ENCODE data around the gene NEK2.
"Not testable (repeated sequence)": the region's sequence is repeated elsewhere in the genome, so short reads cannot be mapped to it uniquely, and the experiment has no call there.

The NEK2 gene

DNA sequence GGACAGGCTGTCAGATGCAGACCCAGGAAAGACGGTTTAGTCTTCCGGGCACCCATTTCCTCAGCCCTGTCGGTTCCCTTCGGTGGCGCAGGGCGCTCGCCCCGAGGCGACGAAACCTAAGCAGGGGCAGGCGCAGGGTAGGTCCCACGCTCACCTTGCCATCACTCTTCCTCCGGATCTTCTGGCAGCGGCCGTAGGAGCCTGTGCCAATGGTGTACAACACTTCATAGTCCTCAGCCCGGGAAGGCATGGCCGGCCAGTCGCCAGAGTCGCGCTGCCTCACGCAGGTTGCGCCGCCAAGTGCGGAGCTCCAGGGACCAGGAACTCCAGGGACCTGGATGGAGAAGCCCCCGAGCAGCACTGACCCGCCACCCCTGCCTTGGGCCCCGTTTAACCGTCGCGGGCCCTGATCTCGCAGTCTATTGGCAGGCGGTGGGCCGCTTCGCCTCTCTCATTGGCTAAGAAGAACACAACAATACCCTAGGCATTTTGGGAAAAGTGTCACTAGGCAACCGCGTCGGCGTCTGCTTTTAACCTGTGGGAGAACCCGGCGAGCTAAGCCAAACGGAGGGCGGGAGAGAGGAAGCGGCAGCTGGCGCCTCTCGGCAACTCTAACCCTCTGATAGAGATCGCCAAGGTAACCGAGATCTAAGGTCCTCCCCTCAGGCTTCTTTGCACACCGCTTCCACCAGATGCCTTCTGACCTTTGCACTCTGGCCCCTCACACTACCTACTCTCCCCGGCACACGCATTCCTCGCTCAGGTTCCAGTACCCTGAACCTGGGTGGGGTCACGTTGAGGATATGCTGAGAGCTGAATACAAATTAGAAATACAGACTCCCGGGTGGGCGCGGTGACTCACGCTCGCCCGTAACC is at the start of gene NEK2:
Gene NEK2, minus strand, starts transcription at position 392 of the 876 bp plus-strand sequence. Its CDS starts 142 bp downstream, at position 250.
- DNase-seq, result peak; percentile 69

DNA sequence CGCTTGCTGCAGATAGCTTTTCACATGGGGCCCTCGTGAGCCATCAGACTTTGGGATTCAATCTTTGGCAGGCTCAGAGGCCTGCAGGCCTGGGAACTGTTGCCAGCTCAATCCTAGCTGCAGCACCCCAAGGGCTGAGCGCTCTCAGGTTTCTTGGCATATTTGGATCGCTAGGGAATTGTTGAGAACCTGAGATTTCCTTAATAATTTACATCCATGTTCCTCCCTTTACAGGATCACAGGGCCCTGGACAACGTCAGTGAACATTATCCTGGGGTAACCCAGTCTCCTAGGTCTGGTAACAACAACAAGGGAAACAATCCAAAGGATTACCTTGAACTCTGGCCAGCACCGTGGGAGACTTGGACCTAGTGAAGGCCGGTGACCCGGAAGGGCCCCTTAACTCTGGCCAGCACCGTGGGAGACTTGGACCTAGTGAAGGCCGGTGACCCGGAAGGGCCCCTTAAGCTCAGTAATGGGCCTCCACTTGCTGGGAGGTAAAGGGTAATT is 49.3 kb upstream of the NEK2 start:
- DNase-seq, result no peak

DNA sequence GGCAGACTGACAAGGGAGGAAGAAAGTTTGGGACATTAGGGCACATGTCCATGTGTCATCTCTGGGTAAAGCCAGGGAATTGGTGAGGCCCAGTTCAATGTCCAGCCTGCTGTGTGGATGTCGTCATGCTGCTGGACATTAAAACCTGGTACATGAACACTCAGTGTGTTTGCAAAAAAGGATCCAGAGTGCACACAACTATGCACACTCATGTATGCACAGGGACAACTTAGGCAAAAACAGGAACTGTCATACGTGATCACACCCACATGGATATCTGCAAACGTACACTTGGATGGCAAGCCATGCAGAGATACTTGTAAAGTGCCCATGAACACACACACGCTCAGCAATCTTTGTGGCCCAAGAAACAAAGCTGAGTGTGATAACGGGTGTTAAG is 47.9 kb upstream of the NEK2 start:
- DNase-seq, result no peak

DNA sequence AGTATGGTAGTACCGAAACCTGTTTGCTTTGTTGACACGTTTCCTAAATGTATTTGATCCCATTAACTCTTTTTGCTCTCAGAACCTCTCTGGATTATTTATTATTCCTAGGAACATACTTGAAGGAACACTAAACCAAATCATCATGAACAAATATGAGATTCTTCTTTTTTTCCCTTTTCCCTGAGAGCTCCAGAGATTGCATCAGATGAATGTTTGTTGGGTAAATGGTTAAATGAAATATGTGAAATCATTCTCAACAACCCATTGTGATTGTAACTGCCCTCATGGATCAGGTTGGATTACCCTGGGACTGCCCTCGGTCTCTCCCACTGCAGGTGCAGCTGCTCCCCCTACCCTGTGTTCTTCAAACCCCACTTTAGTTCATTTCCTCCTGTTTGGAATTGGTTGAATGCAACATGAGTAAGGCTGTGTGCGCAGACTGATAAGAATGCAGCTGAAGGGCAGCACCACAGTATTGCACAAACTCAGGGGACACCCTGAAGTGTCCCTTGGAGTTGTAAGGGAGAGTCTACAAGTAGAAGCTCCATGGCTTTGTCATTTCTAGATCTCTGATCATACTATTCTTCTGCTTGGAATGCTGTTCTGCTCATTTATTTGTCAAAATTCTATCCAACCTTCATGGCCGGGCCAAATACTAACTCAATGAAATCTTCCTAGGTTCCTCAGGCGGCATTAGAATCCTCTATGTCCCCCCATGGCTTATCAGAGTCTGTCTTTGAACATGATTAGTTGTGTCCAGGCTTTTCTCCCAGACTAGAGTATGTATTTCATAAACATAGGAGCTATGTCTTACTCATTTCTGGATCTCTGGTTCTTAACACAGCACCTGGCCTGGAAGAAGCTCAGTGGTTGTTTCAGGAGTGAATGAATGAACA is 47.1 kb upstream of the NEK2 start:
- no peak for DNase-seq

DNA sequence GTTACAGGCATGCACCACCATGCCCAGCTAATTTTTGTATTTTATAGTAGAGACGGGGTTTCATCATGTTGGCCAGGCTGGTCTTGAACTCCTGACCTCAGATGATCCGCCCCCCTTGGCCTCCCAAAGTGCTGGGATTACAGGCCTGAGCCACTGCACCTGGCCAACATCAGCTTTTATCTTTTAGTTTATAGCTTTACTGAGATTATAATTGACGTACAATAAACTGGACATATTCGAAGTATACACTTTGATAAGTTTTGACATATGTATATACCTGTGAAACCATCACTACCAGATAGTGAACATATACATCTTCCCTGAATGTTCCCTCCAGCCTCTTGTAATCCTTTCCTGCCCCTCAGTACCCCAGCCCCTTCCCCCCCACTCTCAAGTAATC is 41.1 kb upstream of the NEK2 start:
- not testable (repeated sequence) for DNase-seq

DNA sequence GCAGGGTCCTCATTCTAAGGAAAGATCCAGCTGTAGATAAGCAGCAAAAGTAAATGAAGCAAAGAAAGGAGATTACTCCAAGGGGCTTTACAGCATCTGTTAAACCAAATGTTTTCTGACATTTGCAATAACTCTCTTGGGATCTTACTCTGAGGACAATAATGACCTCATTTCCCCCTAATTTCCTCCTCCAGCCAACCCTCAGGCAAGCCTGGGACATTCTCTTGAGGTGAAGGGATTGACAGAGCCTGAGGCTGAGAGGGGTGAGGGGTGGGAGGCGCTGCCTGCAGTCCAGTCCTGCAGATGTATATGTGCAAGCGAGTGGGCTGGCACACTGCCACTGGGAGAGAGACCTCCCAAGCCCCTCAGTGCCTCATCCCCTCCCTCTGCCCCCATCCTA is 40.5 kb upstream of the NEK2 start:
- no peak for DNase-seq

DNA sequence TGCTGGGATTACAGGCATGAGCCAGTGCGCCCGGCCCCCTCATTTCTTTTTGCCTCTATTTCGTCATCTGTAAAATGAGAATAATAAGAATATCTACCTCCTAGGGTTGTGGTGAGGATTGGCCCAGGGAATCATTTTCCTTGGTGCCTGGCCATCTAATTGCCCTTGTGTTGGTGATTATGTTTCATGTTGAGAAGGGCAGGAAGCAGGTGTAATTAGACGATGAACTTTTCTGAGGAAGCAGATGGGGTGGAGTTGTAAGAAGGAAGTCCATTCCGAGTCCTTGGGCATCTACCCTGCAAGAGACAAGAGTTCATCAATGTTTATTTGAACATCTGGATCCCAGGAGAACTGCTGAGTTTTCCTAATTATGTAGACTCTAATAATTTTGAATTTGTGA is 38.7 kb upstream of the NEK2 start:
- no peak for DNase-seq

DNA sequence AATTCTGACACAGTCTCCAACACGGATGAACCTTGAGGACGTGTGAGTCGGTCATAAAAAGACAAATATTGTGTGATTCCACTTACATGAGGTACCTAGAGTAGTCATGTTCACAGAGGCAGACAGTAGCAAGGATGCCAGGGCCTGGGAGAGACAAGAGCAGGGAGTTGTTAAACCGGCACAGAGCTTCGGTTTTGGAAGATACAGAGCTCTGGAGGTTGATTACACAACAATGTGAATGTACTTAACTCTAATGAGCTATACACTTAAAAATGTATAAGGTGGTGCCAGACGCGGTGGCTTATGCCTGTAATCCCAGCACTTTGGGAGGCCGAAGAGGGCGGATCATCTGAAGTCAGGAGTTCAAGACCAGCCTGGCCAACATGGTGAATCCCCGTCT is 37.8 kb upstream of the NEK2 start:
- DNase-seq, result no peak

DNA sequence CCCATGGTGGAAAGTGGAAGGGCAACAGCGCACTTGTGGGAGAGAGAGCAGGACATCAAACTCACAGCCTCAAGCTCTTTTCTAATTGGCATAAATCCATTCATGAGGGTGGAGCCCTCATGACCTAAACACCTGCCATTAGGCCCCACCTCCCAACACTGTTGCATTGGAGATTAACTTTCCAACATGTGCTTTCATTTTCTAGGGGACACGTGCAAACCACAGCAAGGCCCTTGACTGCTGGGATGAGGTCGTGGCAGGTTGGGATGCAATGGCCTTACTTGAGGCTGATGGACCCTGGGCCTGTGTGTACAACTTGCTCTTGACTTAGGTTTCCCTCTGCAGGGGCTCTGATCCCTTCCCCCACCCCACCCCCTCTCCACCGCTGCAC is 35.9 kb upstream of the NEK2 start:
- no peak for DNase-seq

DNA sequence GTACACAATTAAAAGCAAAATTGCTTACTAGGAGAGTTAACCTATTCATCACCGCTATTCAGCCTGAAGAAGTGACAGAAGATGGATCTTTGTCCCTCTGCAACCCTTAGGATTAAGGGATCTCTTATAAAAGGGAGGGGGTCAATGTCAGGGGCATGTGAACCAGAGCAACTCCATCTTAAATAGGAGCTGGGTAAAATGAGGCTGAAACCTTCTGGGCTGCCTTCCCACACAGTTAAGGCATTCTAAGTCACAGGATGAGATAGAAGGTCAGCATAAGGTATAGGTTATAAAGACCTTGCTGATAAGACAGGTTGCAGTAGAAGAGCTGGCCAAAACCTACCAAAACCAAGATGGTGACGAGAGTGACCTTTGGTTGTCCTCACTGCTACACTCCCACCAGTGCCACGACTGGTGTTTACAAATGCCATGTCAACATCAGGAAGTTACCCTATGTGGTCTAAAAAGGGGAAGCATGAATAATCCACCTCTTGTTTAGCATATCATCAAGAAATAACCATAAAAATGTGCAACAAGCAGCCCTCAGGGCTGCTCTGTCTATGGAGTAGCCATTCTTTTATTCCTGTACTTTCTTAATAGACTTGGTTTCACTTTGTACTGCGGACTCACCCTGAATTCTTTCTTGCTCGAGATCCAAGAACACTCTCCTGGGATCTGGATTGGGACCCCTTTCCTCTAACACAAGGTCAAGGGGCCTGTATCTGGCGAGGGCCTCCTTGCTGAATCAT is 35.3 kb upstream of the NEK2 start:
- DNase-seq, result no peak

DNA sequence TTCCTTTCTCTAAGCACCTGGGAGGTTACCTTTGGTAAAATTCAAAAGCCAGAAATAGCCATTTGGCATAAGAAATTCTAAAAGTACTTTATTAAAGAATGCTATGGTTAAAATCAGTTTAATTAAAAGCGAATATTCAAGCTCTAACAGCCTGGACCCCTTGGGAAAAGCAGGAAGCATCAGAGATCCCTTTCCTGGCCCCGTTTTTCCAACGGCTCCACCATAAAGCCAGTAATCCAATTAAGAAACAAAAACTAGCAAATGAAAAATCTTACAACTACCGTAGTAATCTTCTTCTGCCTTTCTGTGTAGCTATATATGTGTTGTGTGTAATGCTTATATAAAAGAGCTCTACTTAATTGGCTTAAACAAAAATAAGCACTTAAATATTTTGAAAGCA is 33.5 kb upstream of the NEK2 start:
- DNase-seq, result no peak

DNA sequence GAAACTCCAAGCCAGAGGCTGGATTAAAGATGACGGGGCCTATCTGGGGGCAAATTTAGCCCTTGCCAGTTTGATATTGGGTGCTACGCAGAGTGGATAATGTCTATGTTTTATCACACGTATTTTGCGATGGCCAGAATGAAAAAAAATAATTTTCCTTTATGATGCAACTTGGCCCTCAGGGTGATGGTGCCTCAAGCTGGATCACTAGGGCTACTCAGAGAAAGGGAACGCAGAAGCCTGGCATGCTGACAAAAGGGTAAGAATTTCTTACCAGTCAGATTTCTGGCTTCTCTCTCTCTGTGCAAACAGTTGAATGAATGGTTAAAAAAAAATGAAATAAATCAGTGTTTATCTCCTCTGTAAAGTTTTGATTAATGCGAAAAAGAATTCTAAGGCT is 32.6 kb upstream of the NEK2 start:
- no peak for DNase-seq

DNA sequence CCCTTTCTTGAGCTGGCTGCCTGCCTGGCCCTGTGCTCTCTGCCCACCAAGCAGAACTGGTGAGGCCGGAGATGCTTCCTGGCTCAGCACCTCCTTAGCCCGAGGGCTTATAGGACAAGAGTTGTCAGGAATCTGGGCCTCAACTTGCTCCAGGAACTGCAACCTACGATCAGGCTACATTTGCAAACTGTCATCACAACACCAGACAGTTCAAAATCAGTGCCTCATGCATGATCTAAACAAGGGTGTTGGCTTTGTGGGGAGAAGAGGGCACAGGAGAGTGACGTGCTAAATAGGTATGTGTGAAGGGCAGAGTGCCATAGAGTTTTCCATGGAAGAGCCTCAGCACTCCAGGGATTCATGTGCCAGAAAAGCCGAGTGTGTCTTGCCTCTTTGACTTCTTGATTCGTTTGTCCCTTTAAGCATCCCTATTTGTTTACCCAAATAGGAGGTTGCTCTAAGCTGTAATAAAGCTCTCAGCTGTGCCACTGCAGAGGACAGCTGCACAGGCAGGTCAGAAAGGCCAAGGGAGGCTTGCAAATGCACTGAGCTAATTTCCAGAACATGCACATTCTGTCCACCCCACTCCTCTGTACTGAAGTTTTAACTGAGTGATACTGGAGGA is 30.2 kb upstream of the NEK2 start:
- no peak for DNase-seq

DNA sequence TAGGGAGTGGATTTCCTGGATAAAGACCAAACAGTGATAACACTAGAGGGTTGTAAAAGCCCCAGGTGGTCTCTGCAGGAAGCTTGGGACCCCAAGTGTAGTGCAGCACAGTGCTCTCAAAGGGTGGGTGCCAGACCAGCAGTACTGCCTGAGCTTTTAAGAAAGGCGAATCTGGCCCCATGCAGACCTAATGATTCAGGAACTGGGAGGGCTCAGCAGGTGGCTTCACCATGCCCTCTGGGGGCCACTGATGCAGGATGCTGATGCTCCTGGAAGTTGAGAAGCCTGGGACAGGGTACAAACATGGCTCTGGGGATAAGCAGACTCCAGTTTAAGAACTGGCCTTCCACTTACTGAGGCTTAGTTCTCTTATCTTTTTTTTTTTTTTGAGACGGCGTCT is 29.1 kb upstream of the NEK2 start:
- no peak for DNase-seq

DNA sequence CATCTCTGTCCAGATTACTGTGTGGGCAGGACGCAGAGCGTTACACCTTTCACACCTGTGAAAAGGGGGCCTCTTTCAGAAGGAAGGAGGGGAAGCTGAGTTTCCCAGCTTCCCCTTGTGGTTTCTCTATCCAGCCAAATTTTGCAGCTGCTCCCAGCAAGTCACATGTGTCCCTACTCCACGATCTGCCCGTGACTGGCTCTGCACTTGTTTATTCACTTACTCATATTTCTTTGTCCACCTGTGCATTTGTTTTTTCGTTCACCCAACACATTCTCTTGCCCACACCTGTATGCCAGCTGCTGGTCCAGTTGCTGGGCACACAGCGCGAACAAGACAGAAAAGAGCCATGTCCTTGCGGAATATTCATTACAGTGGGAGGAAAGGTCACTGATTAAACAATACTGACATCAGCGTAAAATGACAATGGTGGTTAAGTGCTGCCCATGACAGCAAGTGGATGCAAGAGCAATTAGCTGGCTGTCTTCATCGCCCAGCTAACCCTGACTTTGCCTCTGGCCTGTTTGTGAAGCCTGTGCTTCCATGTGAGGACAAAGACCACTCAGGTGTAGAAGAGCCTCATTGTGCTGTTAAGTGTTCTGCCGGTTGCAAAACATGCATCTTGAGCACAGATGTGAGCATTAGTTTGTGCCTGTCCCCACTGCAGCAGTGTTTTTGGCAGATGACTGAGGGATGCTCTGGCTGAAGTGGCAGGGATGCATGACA is 28.6 kb upstream of the NEK2 start:
- no peak for DNase-seq

DNA sequence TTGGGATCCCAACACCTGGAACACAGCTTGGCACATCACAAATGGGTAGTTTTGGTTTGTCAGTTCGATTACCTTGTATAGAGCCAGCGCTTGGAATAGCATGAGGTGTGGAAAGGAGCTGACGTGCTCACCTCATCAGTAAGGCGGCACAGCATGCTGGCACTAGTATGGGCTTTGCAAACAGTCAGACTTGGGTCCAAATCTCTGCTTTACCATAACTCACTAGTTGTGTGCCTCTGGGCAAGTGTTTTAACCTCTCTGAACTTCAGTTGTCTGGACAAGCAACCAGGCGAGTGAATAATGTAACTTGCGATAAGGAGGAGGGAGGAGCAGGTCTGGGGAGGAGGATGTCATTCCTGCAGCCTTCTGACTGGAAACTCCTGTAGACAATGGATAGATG is 26.3 kb upstream of the NEK2 start:
- DNase-seq, result no peak

DNA sequence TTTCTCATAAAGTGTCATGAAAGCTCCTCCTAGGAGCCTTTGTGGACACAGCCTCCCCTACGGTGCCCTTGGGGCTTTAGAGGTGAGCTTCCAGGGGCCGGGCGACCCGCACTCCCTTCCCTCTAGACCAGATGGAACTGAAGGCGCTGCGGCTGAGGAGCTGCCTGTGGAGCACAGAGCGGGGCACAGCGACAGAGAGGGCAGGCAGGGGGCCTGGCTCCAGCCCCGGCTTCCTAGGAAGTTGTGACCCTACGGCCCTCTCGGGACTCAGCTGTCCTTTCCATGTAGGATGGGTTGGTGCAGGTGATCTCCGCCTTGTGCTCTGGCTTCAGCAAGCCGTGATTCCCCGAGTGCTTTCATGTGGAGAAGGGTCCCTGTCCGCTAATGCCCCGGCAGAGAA is 23.6 kb upstream of the NEK2 start:
- no peak for DNase-seq

DNA sequence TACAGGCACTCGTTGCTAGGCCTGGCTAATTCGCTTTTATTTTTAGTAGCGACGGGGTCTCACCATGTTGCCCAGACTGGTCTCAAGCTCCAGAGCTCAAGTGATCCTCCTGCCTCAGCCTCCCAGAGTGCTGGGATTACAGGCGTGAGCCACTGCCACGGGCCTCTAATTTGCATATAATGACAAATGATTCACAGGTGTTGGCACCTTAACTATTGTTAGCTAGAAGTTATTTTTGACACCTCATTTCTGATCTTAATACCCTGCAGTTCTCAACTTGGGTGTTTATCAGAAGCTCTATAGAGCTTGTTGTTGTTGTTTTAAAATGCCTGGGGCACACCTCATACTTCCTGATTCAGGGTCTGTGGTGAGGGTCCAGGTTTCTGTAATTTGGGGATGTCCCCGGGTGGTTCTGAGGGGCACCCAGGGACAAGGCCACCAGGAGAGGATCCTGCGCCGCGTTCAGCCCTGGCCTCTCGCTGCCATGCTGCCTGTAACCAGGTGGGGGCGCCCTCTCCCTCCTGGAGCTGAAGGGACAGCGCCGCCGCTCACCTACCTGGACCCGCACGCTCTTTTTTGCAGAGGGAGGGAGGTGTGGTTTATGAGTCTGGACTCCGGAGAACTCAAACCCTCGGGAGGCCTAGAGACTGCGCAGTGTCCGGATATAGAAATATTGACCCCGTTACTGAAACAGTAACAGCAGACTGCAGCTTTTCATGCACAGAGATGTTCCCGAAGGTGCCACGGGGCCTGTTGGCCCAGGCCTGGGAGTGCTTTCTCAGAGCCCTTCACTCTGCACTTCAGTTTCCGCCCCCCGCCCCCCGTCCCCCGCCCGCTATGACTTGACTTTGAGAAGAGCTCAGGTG is 23.0 kb upstream of the NEK2 start:
- DNase-seq, result peak; percentile 67

DNA sequence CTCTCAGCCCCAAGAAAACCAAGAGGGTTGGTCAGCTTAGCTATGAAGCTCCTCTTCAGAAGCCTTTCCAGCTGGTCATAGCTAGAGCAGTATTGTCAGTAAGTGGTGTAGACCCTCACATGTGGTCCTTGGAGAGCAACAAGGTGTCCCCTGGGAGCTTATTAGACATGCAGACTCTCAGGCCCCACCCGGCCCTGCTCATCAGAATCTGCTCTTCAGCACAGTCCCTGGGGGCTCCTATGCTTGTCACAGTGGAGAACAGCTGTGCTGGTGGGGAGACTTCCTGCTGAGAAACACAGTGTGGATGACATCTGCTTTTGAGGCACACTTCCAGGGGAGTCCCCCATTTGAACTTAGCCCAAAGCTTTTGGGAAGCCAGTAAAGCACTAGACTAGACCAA is 21.9 kb upstream of the NEK2 start:
- DNase-seq, result no peak

DNA sequence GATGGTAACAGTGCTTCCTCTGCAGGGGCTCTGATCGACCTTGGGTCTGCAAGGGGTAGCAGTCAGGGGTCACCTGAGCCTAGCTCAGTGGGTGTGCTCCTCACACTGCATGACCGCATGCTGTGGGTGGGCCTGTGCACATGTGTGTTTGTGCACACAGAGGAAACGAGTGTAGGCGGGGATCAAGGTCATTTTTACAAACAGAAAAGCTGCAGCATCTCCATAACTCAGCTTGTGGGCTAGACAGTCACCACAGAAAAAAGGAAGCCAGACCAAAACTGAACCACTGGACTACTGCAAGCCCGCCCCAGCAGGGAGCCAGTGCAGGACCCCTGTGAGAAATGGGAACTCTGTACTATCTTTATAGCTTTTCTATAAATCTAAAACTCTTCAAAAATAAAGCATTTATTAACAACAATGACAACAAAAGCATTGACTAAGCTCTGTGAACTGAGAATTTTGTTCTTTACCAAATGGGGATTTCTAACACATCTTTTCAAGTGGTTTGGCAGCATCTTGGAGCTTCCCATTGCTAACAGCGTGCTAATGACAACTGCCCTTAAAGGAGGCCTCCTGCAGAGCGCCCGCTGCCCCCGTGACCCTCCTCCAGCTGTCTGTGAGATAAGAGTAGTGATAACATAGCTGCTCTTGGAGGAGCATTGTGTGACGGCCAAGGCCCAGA is 19.9 kb upstream of the NEK2 start:
- DNase-seq, result no peak
